Gastroesophageal sphincter (tissue), 4 donors: ENCODE data around the gene NR3C1. TPM values are rescaled to one million over a fixed set of nuclear protein-coding genes. Genes with fewer than 3 reads are reported as not detected.

ENCODE experiments used
- ATAC-seq: fragments of 150-250 bp; one replicate; pipeline ENCODE4 v1.9.1; 2016; ENCODE audit warnings: mild to moderate bottlenecking, moderate library complexity
- H3K27ac ChIP-seq, 4 donors: fragments of 200-600 bp; sonication (generic) in 3 of 4; 1 replicate in 3 of 4; 2 replicates in 1 of 4; pipeline ENCODE4 v1.5.1; 2016 to 2019
- H3K27me3 ChIP-seq: fragments of 200-600 bp; sonication (generic); one replicate; pipeline ENCODE4 v1.5.1; 2019
- H3K36me3 ChIP-seq, 2 donors: fragments of 200-600 bp; sonication (generic); one replicate each; pipeline ENCODE4 v1.5.1; 2019; ENCODE audit warnings: control low read depth in 1 of 2
- H3K4me1 ChIP-seq, 3 donors: fragments of 200-600 bp; sonication (generic); 1 replicate in 2 of 3; 2 replicates in 1 of 3; pipeline ENCODE4 v1.5.1; 2016 to 2019; ENCODE audit warnings: control low read depth in 2 of 3
- H3K4me3 ChIP-seq, 2 donors: fragments of 200-600 bp; sonication (generic); one replicate each; pipeline ENCODE4 v1.5.1; 2019; ENCODE audit warnings: mild to moderate bottlenecking in 1 of 2, moderate library complexity in 1 of 2
- H3K9me3 ChIP-seq, 3 donors: fragments of 200-600 bp; sonication (generic); one replicate each; pipeline ENCODE4 v1.5.1; 2017 to 2019; ENCODE audit warnings: control low read depth in 2 of 3
- CTCF ChIP-seq, 4 experiments: fragments of 200-600 bp in 2 of 4; fragments of 450-650 bp in 2 of 4; sonication (generic) in 1 of 4; IDR thresholded peaks; one replicate each; pipeline ENCODE4 v1.5.1; 2017 to 2019; ENCODE audit warnings: antibody characterized with exemption in 4 of 4, mild to moderate bottlenecking in 2 of 4, moderate library complexity in 2 of 4
- EP300 ChIP-seq: sonication (generic); formaldehyde crosslinking; IDR thresholded peaks from one replicate; pipeline ENCODE4 v1.6.1; 2017; ENCODE audit warnings: antibody characterized with exemption, mild to moderate bottlenecking
- POLR2A ChIP-seq, 2 donors: fragments of 450-650 bp; IDR thresholded peaks; one replicate each; pipeline ENCODE4 v1.6.1; 2017; ENCODE audit warnings: antibody characterized with exemption in 2 of 2, mild to moderate bottlenecking in 2 of 2, moderate library complexity in 1 of 2
- POLR2AphosphoS5 ChIP-seq: sonication (generic); formaldehyde crosslinking; IDR thresholded peaks from one replicate; pipeline ENCODE4 v1.6.1; 2017; ENCODE audit warnings: antibody characterized with exemption
- WGBS, 2 donors: methylation state at CpG; one replicate each; pipeline ENCODE4 v1.1.5; 2018; ENCODE audit warnings: low coverage in 1 of 2; 5-methylcytosine and 5-hydroxymethylcytosine counted together
- total RNA-seq, 4 donors: library from RNA; depleted of rRNA; stranded (reverse); fragments of >200 nt; gene quantifications; one replicate each; pipeline ENCODE4 v1.1.0, GENCODE V29; 2016

NR3C1 gene
- total RNA-seq, 4 donors from 2014 or later: 69.7 to 103 (median 85.6) TPM

DNA sequence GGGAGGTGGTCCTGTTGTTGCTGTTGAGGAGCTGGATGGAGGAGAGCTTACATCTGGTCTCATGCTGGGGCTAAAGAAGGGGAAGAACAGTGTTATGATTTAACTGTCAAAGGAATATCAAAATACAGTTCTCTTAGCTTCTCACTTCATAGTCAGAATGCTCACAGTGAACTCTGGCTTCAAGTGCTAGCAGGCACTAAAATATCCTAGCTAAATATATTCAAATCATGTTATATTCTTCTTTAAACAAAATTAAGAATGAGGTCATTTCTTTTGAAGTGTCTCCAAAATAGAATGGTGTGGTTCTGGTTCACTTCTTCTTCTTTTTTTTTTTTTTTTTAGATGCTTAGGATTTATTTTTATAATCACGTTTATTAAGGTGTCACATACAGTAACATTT, 89.4 kb downstream of the NR3C1 start:
- TF ChIP-seq POLR2AphosphoS5 (no peak), CTCF (IDR thresholded peaks at IDR 0.05) (no peak), POLR2A (IDR thresholded peaks at IDR 0.05) (no peak), EP300 (no peak)
- peak overlapping the region in 2 of 4 donors; percentile 12 to 64 for H3K27ac ChIP-seq
- WGBS, 2 donors: 17 to 23% methylated on average over 1 of the region's 1 CpG
- peaks cover 0 to 13% of the 10 kb centered on the region in 2 donors for H3K36me3 ChIP-seq
- H3K9me3 ChIP-seq: no peaks in the 10 kb centered on the region
- H3K4me1 ChIP-seq: peaks cover 29 to 84% (median 37%) of the 10 kb centered on the region in 3 donors
- no peaks in the 10 kb centered on the region for H3K27me3 ChIP-seq
- ATAC-seq: no peak
- no peak overlapping the region for H3K4me3 ChIP-seq

- TF ChIP-seq POLR2AphosphoS5 (no peak), POLR2A (IDR thresholded peaks at IDR 0.05) (no peak), EP300 (no peak), CTCF (IDR thresholded peaks at IDR 0.05) (no peak)
- H3K36me3 ChIP-seq: peaks cover 0 to 18% of the 10 kb centered on the region in 2 donors
- peaks cover 31 to 85% (median 37%) of the 10 kb centered on the region in 3 donors for H3K4me1 ChIP-seq
- H3K9me3 ChIP-seq: no peaks in the 10 kb centered on the region
- H3K27ac ChIP-seq: peak overlapping the region in 2 of 4 donors; percentile 12 to 64
- 18 to 44% methylated on average over 1 of the region's 1 CpG for WGBS, 2 donors
- H3K27me3 ChIP-seq: no peaks in the 10 kb centered on the region
- H3K4me3 ChIP-seq: no peak overlapping the region
- no peak for ATAC-seq
These were observed 90.1 kb downstream of the NR3C1 start for GRCh38 chr5:143313298-143313852.

DNA sequence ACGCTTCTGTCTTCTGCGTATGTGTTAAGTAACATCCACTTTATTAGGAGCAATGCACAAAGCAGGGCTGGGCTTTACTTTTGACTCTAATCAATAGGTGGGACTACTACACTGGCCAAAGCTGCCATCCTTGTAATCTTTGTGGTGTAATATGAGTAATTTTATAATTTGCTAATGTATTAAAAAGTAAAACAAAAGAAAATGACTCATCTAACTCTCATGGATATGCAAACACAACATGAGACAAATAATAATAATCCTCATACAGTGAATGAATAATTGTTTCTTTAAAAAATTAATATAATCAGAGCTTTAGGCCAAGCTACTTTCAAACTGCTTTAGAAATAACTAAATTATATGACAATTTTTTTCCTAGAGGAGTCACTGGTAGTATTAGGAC, 90.7 kb downstream of the NR3C1 start:
- peaks cover 31 to 86% (median 37%) of the 10 kb centered on the region in 3 donors for H3K4me1 ChIP-seq
- H3K36me3 ChIP-seq: peaks cover 0 to 23% of the 10 kb centered on the region in 2 donors
- 95 to 100% methylated on average over 2 of the region's 2 CpGs for WGBS, 2 donors
- peak overlapping the region in 1 of 4 donors; percentile 64 for H3K27ac ChIP-seq
- H3K9me3 ChIP-seq: no peaks in the 10 kb centered on the region
- no peaks in the 10 kb centered on the region for H3K27me3 ChIP-seq
- H3K4me3 ChIP-seq: no peak overlapping the region
- TF ChIP-seq POLR2A (IDR thresholded peaks at IDR 0.05) (no peak), EP300 (no peak), POLR2AphosphoS5 (no peak), CTCF (IDR thresholded peaks at IDR 0.05) (no peak)
- no peak for ATAC-seq

- H3K4me3 ChIP-seq: no peak overlapping the region
- H3K4me1 ChIP-seq: peaks cover 30 to 77% (median 32%) of the 10 kb centered on the region in 3 donors
- no peak overlapping the region for H3K27ac ChIP-seq
- no peaks in the 10 kb centered on the region for H3K27me3 ChIP-seq
- no peak for TF ChIP-seq POLR2A (IDR thresholded peaks at IDR 0.05)
- no peak for TF ChIP-seq CTCF (IDR thresholded peaks at IDR 0.05)
- no peak for TF ChIP-seq POLR2AphosphoS5
- TF ChIP-seq EP300: no peak
- WGBS, 2 donors: 78% methylated on average over 1 of the region's 1 CpG; no CpG with 5 or more reads in 1 of the 2 donors
- H3K9me3 ChIP-seq: no peaks in the 10 kb centered on the region
- peaks cover 0 to 27% of the 10 kb centered on the region in 2 donors for H3K36me3 ChIP-seq
- ATAC-seq: no peak
These were observed 91.5 kb downstream of the NR3C1 start for GRCh38 chr5:143311955-143312354.

DNA sequence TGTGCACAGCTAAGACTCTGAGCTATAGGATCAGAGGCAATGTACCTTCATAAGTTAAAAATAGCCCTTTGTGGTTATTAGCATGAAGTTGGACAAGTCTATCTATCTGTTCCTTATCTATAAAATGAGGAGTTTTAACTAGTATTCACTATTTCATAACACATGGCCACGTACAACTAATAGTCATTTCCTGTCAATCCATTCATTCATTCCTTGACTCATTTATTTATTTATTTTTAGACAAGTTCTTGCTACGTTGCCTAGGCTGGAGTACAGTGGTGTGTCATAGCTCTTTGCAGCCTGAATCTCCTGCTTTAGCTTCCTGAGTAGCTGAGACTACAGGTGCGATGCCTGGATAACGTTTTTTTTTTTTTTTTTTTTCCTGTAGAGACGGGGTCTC, 92.1 kb downstream of the NR3C1 start:
- Histone ChIP-seq H3K9me3 (no peaks in the 10 kb centered on the region), H3K36me3 (peaks cover 0 to 27% of the 10 kb centered on the region in 2 donors), H3K27me3 (no peaks in the 10 kb centered on the region), H3K4me3 (no peak overlapping the region), H3K4me1 (peaks cover 25 to 72% (median 28%) of the 10 kb centered on the region in 3 donors), H3K27ac (no peak overlapping the region)
- no peak for TF ChIP-seq POLR2AphosphoS5
- no peak for TF ChIP-seq EP300
- no peak for TF ChIP-seq POLR2A (IDR thresholded peaks at IDR 0.05)
- no peak for TF ChIP-seq CTCF (IDR thresholded peaks at IDR 0.05)
- 79 to 82% methylated on average over 2 to 5 of the region's 5 CpGs for WGBS, 2 donors
- no peak for ATAC-seq
